Stromal cell of bone marrow (primary cell): ENCODE results near the gene PALM.

Source experiments
- DNase-seq: peaks from one replicate; pipeline ENCODE4 v3.0.0-alpha.2; 2012; ENCODE audit warnings: low read depth

The PALM gene

GRCh38 chr19:782878-783668 is 74.3 kb downstream of the PALM start:
- no peak for DNase-seq

- DNase-seq = no peak
Measured at GRCh38 chr19:784541-784940, 75.8 kb downstream of the PALM start.

- no peak for DNase-seq
Measured at GRCh38 chr19:787536-787935, 78.8 kb downstream of the PALM start.

GRCh38 chr19:788686-788982 is 79.9 kb downstream of the PALM start:
- no peak for DNase-seq

GRCh38 chr19:788983-789700 is 80.4 kb downstream of the PALM start:
- no peak for DNase-seq

GRCh38 chr19:789701-790060 is 80.9 kb downstream of the PALM start:
- no peak for DNase-seq

- DNase-seq = no peak
Measured at GRCh38 chr19:791007-791566, 82.4 kb downstream of the PALM start.

- no peak for DNase-seq
Measured at GRCh38 chr19:791567-792305, 83.0 kb downstream of the PALM start.

GRCh38 chr19:792306-792885 is 83.7 kb downstream of the PALM start:
- no peak for DNase-seq

GRCh38 chr19:793806-794205 is 85.1 kb downstream of the PALM start:
- DNase-seq = no peak

- no peak for DNase-seq
Measured at GRCh38 chr19:795073-795611, 86.4 kb downstream of the PALM start.

- DNase-seq = no peak
Measured at GRCh38 chr19:795691-796581, 87.2 kb downstream of the PALM start.

- peak; percentile 100 for DNase-seq
Measured at GRCh38 chr19:796692-797527, 88.2 kb downstream of the PALM start, which contains the start of gene PTBP1. Gene PTBP1, plus strand, starts transcription at chr19:797452. Its CDS starts 46 bp downstream, at chr19:797498.
